DND-41 (cell line): Measurements from ENCODE around the gene POMGNT2.

Experiments used
- ATAC-seq: fragments of 200-7000 bp; cut with Tn5 transposase; 3 replicates; pipeline ENCODE4 v1.9.1; 2021; ENCODE audit warnings: low read depth; ENCODE audit not compliant: insufficient read depth
- DNase-seq: peaks from one replicate; pipeline ENCODE4 v3.0.0-alpha.2; 2020
- H2AFZ ChIP-seq: 2 replicates; pipeline ENCODE4 v1.6.0; 2012; ENCODE audit warnings: low read depth, low read length
- H3K27ac ChIP-seq: 2 replicates; pipeline ENCODE4 v1.5.1; 2012; ENCODE audit warnings: low read length, inconsistent platforms
- H3K27me3 ChIP-seq: fragments of 200-600 bp; sonication (generic); 2 replicates; pipeline ENCODE4 v1.6.0; 2012; ENCODE audit warnings: low read length, mild to moderate bottlenecking, inconsistent platforms; ENCODE audit not compliant: insufficient read depth, poor library complexity
- H3K36me3 ChIP-seq: 2 replicates; pipeline ENCODE4 v1.5.1; 2012; ENCODE audit warnings: low read length, inconsistent platforms; ENCODE audit not compliant: insufficient read depth
- H3K4me1 ChIP-seq: 2 replicates; pipeline ENCODE4 v1.5.1; 2012; ENCODE audit warnings: mild to moderate bottlenecking, low read length; ENCODE audit not compliant: insufficient read depth
- H3K4me2 ChIP-seq: 2 replicates; pipeline ENCODE4 v1.6.0; 2012; ENCODE audit warnings: mild to moderate bottlenecking, moderate library complexity, low read length, inconsistent platforms; ENCODE audit not compliant: insufficient read depth
- H3K4me3 ChIP-seq, 2 experiments: fragments of 200-600 bp in 1 of 2; shearing (Covaris generic) in 1 of 2; 2 replicates each; pipeline ENCODE4 v1.5.1; 2012 to 2016; ENCODE audit warnings: inconsistent platforms in 2 of 2, low read length in 2 of 2, mild to moderate bottlenecking in 2 of 2, low read depth in 1 of 2, moderate library complexity in 1 of 2
- H3K79me2 ChIP-seq: 2 replicates; pipeline ENCODE4 v1.6.0; 2012; ENCODE audit warnings: low read length, inconsistent platforms; ENCODE audit not compliant: insufficient read depth
- H3K9ac ChIP-seq: 2 replicates; pipeline ENCODE4 v1.6.0; 2012; ENCODE audit warnings: low read depth, mild to moderate bottlenecking, inconsistent platforms, low read length, moderate library complexity
- H3K9me3 ChIP-seq: 2 replicates; pipeline ENCODE4 v1.5.1; 2012; ENCODE audit warnings: low read length, moderate library complexity, mild to moderate bottlenecking, inconsistent platforms; ENCODE audit not compliant: insufficient read depth, severe bottlenecking
- H4K20me1 ChIP-seq: 2 replicates; pipeline ENCODE4 v1.6.0; 2012; ENCODE audit warnings: low read length; ENCODE audit not compliant: insufficient read depth
- EZH2 ChIP-seq: IDR thresholded peaks from 3 replicates; pipeline ENCODE4 v1.6.1; 2012; ENCODE audit warnings: borderline replicate concordance, low read depth, mild to moderate bottlenecking, moderate library complexity, low read length, inconsistent platforms; ENCODE audit not compliant: severe bottlenecking
- TF ChIP-seq, protein P1 (sequence below): IDR thresholded peaks from 2 replicates; pipeline ENCODE4 v1.5.1; 2012; ENCODE audit warnings: borderline replicate concordance, low read length, moderate library complexity, mild to moderate bottlenecking; ENCODE audit not compliant: poor library complexity, severe bottlenecking; ENCODE audit errors: extremely low read depth

POMGNT2 gene

DNA sequence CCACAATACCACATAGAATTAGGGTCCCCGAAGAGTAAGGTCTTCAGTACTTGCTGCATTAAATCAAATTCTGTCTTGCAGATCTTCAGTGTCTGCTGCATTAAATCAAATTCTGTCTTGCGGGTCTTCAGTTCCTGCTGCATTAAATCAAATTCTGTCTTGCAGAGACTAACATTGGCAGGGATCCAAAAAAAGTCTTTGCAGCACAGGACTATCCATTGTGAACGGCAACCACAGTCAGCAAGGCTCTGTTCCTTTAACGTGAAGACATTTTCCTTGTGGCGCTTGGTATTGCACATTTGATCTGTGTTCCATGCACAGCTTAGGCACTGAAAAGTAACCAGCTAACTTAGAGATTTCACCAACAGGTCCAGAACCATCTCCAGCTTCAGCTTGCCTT, 46.8 kb upstream of the POMGNT2 start:
- H4K20me1 ChIP-seq = no peaks in the 10 kb centered on the region
- H3K79me2 ChIP-seq = no peaks in the 10 kb centered on the region
- H3K27ac ChIP-seq = no peak overlapping the region
- no peaks in the 10 kb centered on the region for H3K9me3 ChIP-seq
- no peak for DNase-seq
- H3K9ac ChIP-seq = no peak overlapping the region
- H3K4me1 ChIP-seq = no peaks in the 10 kb centered on the region
- H3K4me3 ChIP-seq = no peak overlapping the region
- no peak for ATAC-seq
- H3K4me2 ChIP-seq = no peak overlapping the region
- no peaks in the 10 kb centered on the region for H3K36me3 ChIP-seq
- no peak overlapping the region for H2AFZ ChIP-seq
- TF ChIP-seq, protein P1, sequence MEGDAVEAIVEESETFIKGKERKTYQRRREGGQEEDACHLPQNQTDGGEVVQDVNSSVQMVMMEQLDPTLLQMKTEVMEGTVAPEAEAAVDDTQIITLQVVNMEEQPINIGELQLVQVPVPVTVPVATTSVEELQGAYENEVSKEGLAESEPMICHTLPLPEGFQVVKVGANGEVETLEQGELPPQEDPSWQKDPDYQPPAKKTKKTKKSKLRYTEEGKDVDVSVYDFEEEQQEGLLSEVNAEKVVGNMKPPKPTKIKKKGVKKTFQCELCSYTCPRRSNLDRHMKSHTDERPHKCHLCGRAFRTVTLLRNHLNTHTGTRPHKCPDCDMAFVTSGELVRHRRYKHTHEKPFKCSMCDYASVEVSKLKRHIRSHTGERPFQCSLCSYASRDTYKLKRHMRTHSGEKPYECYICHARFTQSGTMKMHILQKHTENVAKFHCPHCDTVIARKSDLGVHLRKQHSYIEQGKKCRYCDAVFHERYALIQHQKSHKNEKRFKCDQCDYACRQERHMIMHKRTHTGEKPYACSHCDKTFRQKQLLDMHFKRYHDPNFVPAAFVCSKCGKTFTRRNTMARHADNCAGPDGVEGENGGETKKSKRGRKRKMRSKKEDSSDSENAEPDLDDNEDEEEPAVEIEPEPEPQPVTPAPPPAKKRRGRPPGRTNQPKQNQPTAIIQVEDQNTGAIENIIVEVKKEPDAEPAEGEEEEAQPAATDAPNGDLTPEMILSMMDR = no peak
- TF ChIP-seq EZH2 = no peak
- H3K27me3 ChIP-seq = no peaks in the 10 kb centered on the region

DNA sequence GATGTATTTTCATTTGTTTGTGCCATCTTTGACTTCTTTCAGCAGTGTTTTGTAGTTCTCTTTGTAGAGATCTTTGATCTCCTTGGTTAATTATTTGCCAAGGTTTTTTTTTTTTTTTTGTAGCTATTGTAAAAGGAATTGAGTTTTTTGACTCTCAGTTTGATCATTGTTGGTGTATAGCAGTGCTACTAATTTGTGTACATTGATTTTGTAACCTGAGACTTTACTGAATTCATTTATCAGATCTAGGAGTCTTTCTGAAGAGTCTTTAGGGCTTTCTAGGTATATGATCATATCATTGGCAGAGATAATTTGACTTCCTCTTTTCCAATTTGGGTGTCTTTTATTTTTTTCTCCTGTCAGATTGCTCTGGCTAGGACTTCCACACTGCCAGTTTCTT, 42.2 kb upstream of the POMGNT2 start:
- DNase-seq (no peak), ATAC-seq (no peak)
- H3K9me3 ChIP-seq = no peaks in the 10 kb centered on the region

DNA sequence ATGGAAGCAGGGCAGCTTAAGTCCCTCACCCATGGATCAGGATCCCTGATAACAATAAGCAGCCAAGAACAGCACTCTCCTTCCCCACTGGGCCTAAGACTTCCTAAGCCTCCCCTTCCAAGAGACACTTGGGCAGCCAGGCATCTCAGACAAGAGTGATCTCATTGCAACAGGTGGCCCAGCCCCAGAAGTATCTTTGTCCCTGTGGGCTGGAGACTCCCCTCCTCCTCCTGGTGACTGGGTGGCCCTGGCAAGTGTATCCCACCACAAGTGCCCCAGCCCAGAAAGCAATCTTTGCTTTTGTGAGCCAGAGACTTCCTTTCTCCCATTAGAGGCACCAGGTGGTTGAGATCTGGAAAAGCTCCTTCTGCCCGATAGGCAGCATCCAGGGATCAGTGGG, 40.7 kb upstream of the POMGNT2 start:
- Histone ChIP-seq H2AFZ (no peak overlapping the region), H3K4me3 (no peak overlapping the region), H3K79me2 (no peaks in the 10 kb centered on the region), H3K27me3 (peaks cover 3% of the 10 kb centered on the region), H3K36me3 (no peaks in the 10 kb centered on the region), H3K4me2 (no peak overlapping the region), H3K9ac (no peak overlapping the region), H3K9me3 (no peaks in the 10 kb centered on the region), H3K27ac (no peak overlapping the region), H3K4me1 (no peaks in the 10 kb centered on the region), H4K20me1 (no peaks in the 10 kb centered on the region)
- DNase-seq (no peak), ATAC-seq (no peak)
- no peak for TF ChIP-seq EZH2

More for the DNA sequence above, 42.2 kb upstream of the POMGNT2 start:
- H3K27me3 ChIP-seq = peaks cover 3% of the 10 kb centered on the region
- TF ChIP-seq, protein P1 = no peak
- no peak for TF ChIP-seq EZH2
- H4K20me1 ChIP-seq = no peaks in the 10 kb centered on the region
- no peak overlapping the region for H3K27ac ChIP-seq
- no peak overlapping the region for H2AFZ ChIP-seq
- no peaks in the 10 kb centered on the region for H3K79me2 ChIP-seq
- H3K4me3 ChIP-seq = no peak overlapping the region
- H3K4me1 ChIP-seq = no peaks in the 10 kb centered on the region
- no peaks in the 10 kb centered on the region for H3K36me3 ChIP-seq
- no peak overlapping the region for H3K4me2 ChIP-seq
- H3K9ac ChIP-seq = no peak overlapping the region

DNA sequence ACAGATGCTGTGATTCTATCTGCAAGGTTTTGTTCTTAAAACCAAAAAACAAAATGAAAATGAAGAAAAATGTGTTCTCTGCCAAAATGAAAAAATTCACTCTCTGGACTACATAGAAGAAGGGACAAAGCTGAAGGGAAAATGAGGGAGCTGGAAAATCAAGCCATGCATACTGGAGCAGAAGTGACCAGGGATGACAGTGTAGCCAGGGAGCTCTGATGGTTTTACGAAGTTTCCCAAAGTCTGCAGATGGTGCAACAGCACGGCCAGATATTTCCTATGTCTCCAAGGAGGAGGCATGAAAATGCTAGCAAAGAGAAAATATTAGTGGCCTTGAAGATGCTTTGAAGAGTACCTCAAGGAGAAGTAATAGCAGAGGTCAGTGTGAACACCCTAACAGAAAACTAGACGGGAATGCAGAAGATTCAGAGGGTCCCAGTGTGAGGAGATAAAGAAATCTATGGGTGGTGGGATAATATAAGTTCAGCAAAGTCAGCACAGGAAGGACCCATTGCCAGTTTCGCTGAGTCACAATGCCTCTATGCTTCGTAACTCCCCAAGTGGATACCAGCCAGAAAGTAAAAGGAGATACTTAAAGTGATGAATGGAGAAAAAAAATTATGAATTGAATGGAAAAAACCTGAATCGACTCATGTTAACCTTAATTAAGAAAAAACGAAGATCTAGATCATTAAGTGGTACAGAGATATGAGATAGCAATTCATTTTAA, 39.0 kb upstream of the POMGNT2 start:
- no peak overlapping the region for H3K27ac ChIP-seq
- no peak overlapping the region for H2AFZ ChIP-seq
- H3K4me3 ChIP-seq = no peak overlapping the region
- DNase-seq = no peak
- H3K27me3 ChIP-seq = peaks cover 3% of the 10 kb centered on the region
- ATAC-seq = no peak
- no peaks in the 10 kb centered on the region for H3K79me2 ChIP-seq
- H4K20me1 ChIP-seq = no peaks in the 10 kb centered on the region
- no peak overlapping the region for H3K4me2 ChIP-seq
- no peak overlapping the region for H3K9ac ChIP-seq
- H3K36me3 ChIP-seq = no peaks in the 10 kb centered on the region
- no peaks in the 10 kb centered on the region for H3K4me1 ChIP-seq
- TF ChIP-seq, protein P1 = no peak
- TF ChIP-seq EZH2 = no peak
- no peaks in the 10 kb centered on the region for H3K9me3 ChIP-seq
